BLaER1 treated with 17β-estradiol and CSF1 and Interleukin-3, amounts not matched to agents 10 nM and 100 nM (cell line): ENCODE measurements around the gene VAMP1.

Source experiments
- H3K27ac ChIP-seq, 11 experiments: shearing (Covaris generic); formaldehyde crosslinking; 2 replicates each; pipeline ENCODE4 v1.8.1; 2022
- H3K27me3 ChIP-seq, 11 experiments: shearing (Covaris generic); formaldehyde crosslinking; 2 replicates each; pipeline ENCODE4 v1.8.1; 2022
- H3K36me3 ChIP-seq, 11 experiments: shearing (Covaris generic); formaldehyde crosslinking; 2 replicates each; pipeline ENCODE4 v1.8.1; 2022
- H3K4me1 ChIP-seq, 10 experiments: shearing (Covaris generic); formaldehyde crosslinking; 2 replicates each; pipeline ENCODE4 v1.8.1; 2022
- H3K4me2 ChIP-seq, 11 experiments: shearing (Covaris generic); formaldehyde crosslinking; 2 replicates each; pipeline ENCODE4 v1.8.1; 2022
- H3K4me3 ChIP-seq, 10 experiments: shearing (Covaris generic); formaldehyde crosslinking; 2 replicates each; pipeline ENCODE4 v1.8.1; 2022
- H3K9ac ChIP-seq, 11 experiments: shearing (Covaris generic); formaldehyde crosslinking; 2 replicates each; pipeline ENCODE4 v1.8.1; 2022
- H3K9me3 ChIP-seq, 11 experiments: shearing (Covaris generic); formaldehyde crosslinking; replicated peaks in 1 of 11; 2 replicates each; pipeline ENCODE4 v1.8.1; 2022
- H4K20me1 ChIP-seq, 11 experiments: shearing (Covaris generic); formaldehyde crosslinking; 2 replicates each; pipeline ENCODE4 v1.8.1; 2022
- Cebpa-rat ChIP-seq, 11 experiments: shearing (Covaris generic); IDR thresholded peaks; 2 replicates each; pipeline ENCODE4 v1.8.1; 2022

The VAMP1 gene

DNA sequence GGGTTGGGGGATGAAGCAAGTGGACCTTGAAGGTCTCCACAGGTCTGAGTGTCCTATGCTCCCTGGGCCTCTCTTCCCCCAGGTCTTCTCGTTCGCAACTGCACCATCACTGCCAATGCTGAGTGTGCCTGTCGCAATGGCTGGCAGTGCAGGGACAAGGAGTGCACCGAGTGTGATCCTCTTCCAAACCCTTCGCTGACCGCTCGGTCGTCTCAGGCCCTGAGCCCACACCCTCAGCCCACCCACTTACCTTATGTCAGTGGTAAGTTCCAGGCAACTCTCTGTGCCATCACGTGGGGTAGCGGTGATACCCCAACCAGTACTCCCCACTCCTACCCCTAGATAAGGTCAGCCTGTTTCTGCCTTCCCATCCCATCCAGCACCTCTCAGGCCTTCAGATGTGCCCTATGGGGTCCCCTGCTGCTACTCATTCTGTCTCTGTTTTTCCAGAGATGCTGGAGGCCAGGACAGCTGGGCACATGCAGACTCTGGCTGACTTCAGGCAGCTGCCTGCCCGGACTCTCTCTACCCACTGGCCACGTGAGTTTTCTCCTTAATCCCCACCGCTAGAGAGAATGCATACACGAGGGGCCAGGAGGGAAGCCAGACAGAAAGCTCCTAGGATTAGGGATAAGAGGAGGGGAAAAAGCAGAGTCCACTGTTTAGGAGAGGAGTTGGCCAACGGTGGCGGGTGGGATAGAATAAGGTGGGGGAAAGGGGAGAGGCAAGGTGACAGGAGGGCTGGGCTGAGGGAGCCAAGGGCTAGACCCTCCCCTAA, 20.2 kb downstream of the VAMP1 start:
- H3K4me2 ChIP-seq: peak overlapping the region; percentile 90 to 100 (median 96)
- peak overlapping the region; percentile 57 to 81 (median 72) for H3K4me3 ChIP-seq
- TF ChIP-seq Cebpa-rat (IDR thresholded peaks at IDR 0.05): no peak
- H3K27me3 ChIP-seq: no peaks in the 10 kb centered on the region
- no peaks in the 10 kb centered on the region for H3K9me3 ChIP-seq
- peak overlapping the region; percentile 78 to 97 (median 94); a peak in 20 of 22 replicates for H3K27ac ChIP-seq
- H3K4me1 ChIP-seq: peaks cover 64 to 81% (median 72%) of the 10 kb centered on the region in 10 experiments
- H3K36me3 ChIP-seq: peaks cover 10 to 25% (median 19%) of the 10 kb centered on the region in 11 experiments; a peak in 19 of 22 replicates
- no peaks in the 10 kb centered on the region for H4K20me1 ChIP-seq
- H3K9ac ChIP-seq: peak overlapping the region; percentile 79 to 94 (median 90); a peak in 20 of 22 replicates

DNA sequence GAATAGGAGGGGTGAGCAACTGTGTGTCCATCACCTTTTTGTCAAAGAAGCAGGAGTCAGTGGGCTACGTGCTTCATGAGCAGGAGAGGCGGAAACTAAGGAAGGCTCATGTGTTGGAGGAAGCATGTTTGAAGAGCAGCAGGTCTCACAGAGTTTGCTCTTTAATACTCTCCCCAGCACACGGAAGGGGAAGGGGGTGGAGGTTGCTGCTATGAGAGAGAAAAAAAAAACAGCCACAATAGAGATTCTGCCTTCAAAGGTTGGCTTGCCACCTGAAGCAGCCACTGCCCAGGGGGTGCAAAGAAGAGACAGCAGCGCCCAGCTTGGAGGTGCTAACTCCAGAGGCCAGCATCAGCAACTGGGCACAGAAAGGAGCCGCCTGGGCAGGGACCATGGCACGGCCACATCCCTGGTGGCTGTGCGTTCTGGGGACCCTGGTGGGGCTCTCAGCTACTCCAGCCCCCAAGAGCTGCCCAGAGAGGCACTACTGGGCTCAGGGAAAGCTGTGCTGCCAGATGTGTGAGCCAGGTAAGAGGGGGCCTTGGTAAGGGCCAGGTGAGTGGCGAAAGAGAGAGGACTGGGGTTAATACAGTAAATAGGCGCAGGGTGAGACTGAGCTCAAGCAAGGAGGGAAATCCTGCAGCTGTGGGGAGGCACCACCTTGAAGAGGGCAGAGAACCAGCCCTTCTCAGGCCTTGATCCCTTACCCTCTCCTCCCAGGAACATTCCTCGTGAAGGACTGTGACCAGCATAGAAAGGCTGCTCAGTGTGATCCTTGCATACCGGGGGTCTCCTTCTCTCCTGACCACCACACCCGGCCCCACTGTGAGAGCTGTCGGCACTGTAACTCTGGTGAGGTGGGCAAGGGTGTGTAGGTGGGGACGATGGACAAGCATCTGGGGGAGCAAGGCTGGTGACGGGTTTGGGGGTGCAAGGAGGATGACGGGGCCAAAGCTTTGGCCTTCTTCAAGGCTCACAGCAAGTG, 25.5 kb downstream of the VAMP1 start, which contains the start of gene CD27:
CD27 (plus strand) TSS at position 252 of the 985 bp plus-strand sequence; CDS start at position 393, 141 bp downstream.
- H3K9me3 ChIP-seq: no peaks in the 10 kb centered on the region
- no peak for TF ChIP-seq Cebpa-rat (IDR thresholded peaks at IDR 0.05)
- H3K27me3 ChIP-seq: no peaks in the 10 kb centered on the region
- peaks cover 60 to 91% (median 74%) of the 10 kb centered on the region in 10 experiments for H3K4me1 ChIP-seq
- peak within 1 kb of the TSS in 7 of 11 experiments; percentile 4 to 62 (median 48); a peak in 10 of 22 replicates for H3K9ac ChIP-seq
- H3K36me3 ChIP-seq: peaks cover 0 to 13% (median 0%) of the 10 kb centered on the region in 11 experiments; a peak in 2 of 22 replicates
- peak within 1 kb of the TSS in 2 of 10 experiments; percentile 19 to 47; a peak in 1 of 20 replicates for H3K4me3 ChIP-seq
- peak within 1 kb of the TSS in 8 of 11 experiments; percentile 12 to 73 (median 60); a peak in 15 of 22 replicates for H3K27ac ChIP-seq
- H3K4me2 ChIP-seq: peak within 1 kb of the TSS; percentile 54 to 95 (median 86)
- H4K20me1 ChIP-seq: no peaks in the 10 kb centered on the region

DNA sequence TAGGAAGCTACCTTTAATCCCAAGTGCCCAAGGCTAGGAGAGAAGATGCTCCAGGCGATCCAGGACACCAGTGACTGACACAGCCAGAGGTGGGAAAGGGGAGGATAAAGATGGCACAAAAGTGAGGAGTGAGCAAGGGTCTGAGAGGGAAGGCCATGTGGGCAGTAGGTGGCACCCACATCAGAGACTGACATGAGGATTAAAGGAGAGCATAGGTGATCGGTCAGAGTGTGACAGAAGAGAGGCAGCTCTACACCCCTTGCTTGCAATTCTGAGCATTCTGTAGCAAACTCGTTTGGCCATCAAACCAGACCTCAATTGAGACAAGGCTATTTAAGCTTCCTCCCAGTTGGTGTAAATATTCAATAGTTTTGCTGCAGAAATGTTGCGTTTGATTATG, 26.4 kb downstream of the VAMP1 start:
- Histone ChIP-seq H3K4me1 (peaks cover 55 to 83% (median 70%) of the 10 kb centered on the region in 10 experiments), H3K4me3 (no peak overlapping the region), H3K9me3 (no peaks in the 10 kb centered on the region), H3K27ac (peak overlapping the region in 7 of 11 experiments; percentile 29 to 71 (median 58); a peak in 11 of 22 replicates), H3K27me3 (no peaks in the 10 kb centered on the region), H3K36me3 (peaks cover 0 to 13% (median 0%) of the 10 kb centered on the region in 11 experiments; a peak in 2 of 22 replicates), H3K9ac (peak overlapping the region in 5 of 11 experiments; percentile 4 to 56 (median 39); a peak in 6 of 22 replicates), H4K20me1 (no peaks in the 10 kb centered on the region), H3K4me2 (peak overlapping the region in 10 of 11 experiments; percentile 54 to 95 (median 82); a peak in 20 of 22 replicates)
- TF ChIP-seq Cebpa-rat (IDR thresholded peaks at IDR 0.05): no peak

DNA sequence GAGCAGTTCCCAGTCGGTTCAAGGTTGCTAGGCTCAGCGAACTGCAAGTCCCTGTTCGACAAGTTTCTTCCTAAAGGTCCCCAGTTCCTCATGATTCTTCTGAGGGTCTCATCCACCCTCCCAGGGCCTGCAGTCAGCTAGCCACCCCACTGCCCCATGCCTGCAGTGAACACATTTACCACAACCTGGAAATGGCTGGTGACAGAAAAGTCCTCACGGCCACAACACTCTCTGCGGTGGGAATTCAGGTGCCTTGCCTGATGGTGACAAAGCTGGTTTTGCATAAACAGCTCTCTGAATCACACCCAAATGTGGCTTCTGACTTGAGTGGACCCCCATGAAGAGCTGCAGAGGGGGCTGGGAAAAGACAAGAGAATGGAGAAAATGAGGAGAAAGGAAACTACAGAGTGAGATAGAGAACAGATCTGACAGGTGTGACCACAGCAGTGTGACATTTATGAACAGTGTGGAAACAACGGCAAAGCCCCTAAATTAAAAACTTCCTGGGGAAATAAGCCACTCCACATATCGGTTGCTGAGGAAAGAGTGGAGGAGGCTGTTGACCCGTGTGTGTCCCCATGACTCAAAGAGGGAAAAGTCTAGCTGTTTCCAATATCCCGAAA, 27.0 kb downstream of the VAMP1 start:
- Histone ChIP-seq H3K9ac (peak overlapping the region in 7 of 11 experiments; percentile 2 to 56 (median 25); a peak in 7 of 22 replicates), H3K4me3 (no peak overlapping the region), H4K20me1 (no peaks in the 10 kb centered on the region), H3K9me3 (no peaks in the 10 kb centered on the region), H3K27me3 (no peaks in the 10 kb centered on the region), H3K4me2 (peak overlapping the region; percentile 19 to 95 (median 81)), H3K4me1 (peaks cover 53 to 83% (median 69%) of the 10 kb centered on the region in 10 experiments), H3K36me3 (peaks cover 0 to 13% (median 0%) of the 10 kb centered on the region in 11 experiments; a peak in 2 of 22 replicates), H3K27ac (peak overlapping the region in 7 of 11 experiments; percentile 29 to 71 (median 58); a peak in 14 of 22 replicates)
- no peak for TF ChIP-seq Cebpa-rat (IDR thresholded peaks at IDR 0.05)

DNA sequence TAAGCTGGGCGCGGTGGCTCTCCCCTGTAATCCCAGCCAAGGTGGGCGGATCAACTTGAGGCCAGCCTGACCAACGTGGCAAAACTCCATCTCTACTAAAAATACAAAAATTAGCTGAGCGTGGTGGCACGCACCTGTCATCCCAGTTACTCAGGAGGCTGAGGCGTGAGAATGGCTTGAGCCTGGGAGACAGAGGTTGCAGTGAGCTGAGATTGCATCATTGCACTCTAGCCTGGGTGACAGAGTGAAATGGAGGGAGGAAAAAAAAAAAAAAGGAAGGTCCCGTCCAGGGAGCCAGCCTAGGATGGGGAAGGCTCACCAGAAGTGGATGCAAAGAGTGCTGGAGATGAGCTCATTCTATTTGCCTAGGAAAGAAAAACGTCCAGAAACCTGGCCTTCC, 27.6 kb downstream of the VAMP1 start:
- no peaks in the 10 kb centered on the region for H3K9me3 ChIP-seq
- H3K4me3 ChIP-seq: no peak overlapping the region
- peaks cover 0 to 13% (median 0%) of the 10 kb centered on the region in 11 experiments; a peak in 2 of 22 replicates for H3K36me3 ChIP-seq
- TF ChIP-seq Cebpa-rat (IDR thresholded peaks at IDR 0.05): peak in 1 of 11 experiments; percentile 38; a peak in 2 of 22 replicates
- peak overlapping the region in 7 of 11 experiments; percentile 27 to 71 (median 58); a peak in 13 of 22 replicates for H3K27ac ChIP-seq
- peak overlapping the region in 5 of 11 experiments; percentile 8 to 56 (median 27); a peak in 7 of 22 replicates for H3K9ac ChIP-seq
- H3K4me1 ChIP-seq: peaks cover 47 to 79% (median 64%) of the 10 kb centered on the region in 10 experiments
- H4K20me1 ChIP-seq: no peaks in the 10 kb centered on the region
- peak overlapping the region; percentile 19 to 95 (median 81) for H3K4me2 ChIP-seq
- no peaks in the 10 kb centered on the region for H3K27me3 ChIP-seq

DNA sequence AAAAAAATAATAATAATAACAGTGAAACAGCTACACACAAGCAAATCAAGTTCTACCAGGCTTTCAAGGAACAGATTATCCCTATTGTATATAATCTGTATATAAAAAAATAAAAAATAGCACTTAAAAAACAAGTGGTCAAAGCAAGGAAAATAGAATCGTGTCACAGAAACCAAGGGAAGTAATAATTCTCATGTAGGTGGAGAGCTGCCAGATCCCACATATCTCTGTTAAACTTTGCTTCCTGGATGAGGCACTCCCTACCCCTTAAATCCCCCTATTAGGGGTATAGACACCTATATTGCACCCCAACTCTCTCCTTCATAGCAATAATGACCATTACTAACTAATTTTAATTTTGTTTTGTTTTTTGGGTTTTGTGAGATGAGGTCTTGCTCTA, 30.1 kb downstream of the VAMP1 start:
- no peaks in the 10 kb centered on the region for H4K20me1 ChIP-seq
- no peaks in the 10 kb centered on the region for H3K27me3 ChIP-seq
- H3K4me2 ChIP-seq: 0 out of 22 replicates have a peak overlapping the region, but pooled peaks of 1 of the 11 experiments have one; percentile 10
- H3K4me1 ChIP-seq: peaks cover 27 to 55% (median 39%) of the 10 kb centered on the region in 10 experiments
- no peaks in the 10 kb centered on the region for H3K9me3 ChIP-seq
- TF ChIP-seq Cebpa-rat (IDR thresholded peaks at IDR 0.05): no peak
- H3K4me3 ChIP-seq: no peak overlapping the region
- H3K9ac ChIP-seq: no peak overlapping the region
- no peak overlapping the region for H3K27ac ChIP-seq
- peaks cover 0 to 7% (median 0%) of the 10 kb centered on the region in 11 experiments; a peak in 1 of 22 replicates for H3K36me3 ChIP-seq

DNA sequence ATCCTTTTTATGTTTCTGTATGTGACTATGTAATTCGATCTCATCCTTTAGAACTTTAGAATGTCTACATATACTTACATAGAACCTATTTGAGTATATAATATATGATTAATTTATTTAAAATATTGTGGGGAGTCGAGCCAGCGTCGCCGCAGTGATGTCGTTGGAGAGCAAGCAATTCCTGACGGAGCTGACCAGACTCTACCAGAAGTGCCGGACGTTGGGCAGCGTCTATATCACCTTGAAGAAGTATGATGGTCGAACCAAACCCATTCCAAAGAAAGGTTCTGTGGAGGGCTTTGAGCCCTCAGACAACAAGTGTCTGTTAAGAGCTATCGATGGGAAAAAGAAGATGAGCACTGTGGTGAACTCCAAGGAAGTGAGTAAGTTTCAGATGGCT, 32.1 kb downstream of the VAMP1 start:
- Histone ChIP-seq H3K36me3 (no peaks in the 10 kb centered on the region), H4K20me1 (no peaks in the 10 kb centered on the region)

DNA sequence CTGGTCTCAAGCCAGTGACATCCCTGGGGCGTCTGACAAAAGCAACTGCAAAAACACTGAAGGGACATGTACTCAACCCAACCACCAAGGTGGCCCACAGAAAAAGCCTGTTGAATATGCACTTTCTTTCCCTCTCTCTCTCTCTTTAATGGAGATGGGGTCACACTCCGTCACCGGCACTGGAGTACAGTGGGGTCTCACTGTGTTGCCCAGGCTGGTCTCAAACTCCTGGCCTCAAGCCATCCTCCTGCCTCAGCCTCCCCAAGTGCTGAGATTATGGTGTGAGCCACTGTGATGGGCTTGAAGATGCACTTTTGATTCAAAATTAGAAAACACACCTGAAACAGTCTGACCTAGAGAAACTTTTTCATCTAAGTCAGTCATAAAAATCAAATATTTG, 32.9 kb downstream of the VAMP1 start:
- peaks cover 17 to 52% (median 36%) of the 10 kb centered on the region in 10 experiments for H3K4me1 ChIP-seq
- no peak overlapping the region for H3K4me2 ChIP-seq
- no peak overlapping the region for H3K9ac ChIP-seq
- H3K27ac ChIP-seq: no peak overlapping the region
- no peak overlapping the region for H3K4me3 ChIP-seq
- no peak for TF ChIP-seq Cebpa-rat (IDR thresholded peaks at IDR 0.05)
- no peaks in the 10 kb centered on the region for H4K20me1 ChIP-seq
- H3K9me3 ChIP-seq: no peaks in the 10 kb centered on the region
- H3K27me3 ChIP-seq: no peaks in the 10 kb centered on the region
- no peaks in the 10 kb centered on the region for H3K36me3 ChIP-seq

More for the DNA sequence above, 32.1 kb downstream of the VAMP1 start:
- Histone ChIP-seq H3K9ac (no peak overlapping the region), H3K27ac (no peak overlapping the region), H3K4me3 (no peak overlapping the region), H3K4me1 (peaks cover 17 to 52% (median 36%) of the 10 kb centered on the region in 10 experiments), H3K4me2 (0 out of 22 replicates have a peak overlapping the region, but pooled peaks of 1 of the 11 experiments have one; percentile 7), H3K9me3 (no peaks in the 10 kb centered on the region), H3K27me3 (no peaks in the 10 kb centered on the region)
- TF ChIP-seq Cebpa-rat (IDR thresholded peaks at IDR 0.05): no peak
